Thyroid gland (tissue), 4 donors: ENCODE data around the gene HAND2. TPM values are rescaled to one million over a fixed set of nuclear protein-coding genes. Genes with fewer than 3 reads are reported as not detected.

Experiments
- DNase-seq, 2 donors: peaks; one replicate each; pipeline ENCODE4 v3.0.0-alpha.2; 2019
- H3K27ac ChIP-seq, 3 donors: fragments of 200-600 bp; sonication (generic); 1 replicate in 2 of 3; 2 replicates in 1 of 3; pipeline ENCODE4 v1.5.1; 2016 to 2019; ENCODE audit warnings: mild to moderate bottlenecking in 1 of 3, moderate library complexity in 1 of 3
- H3K27me3 ChIP-seq: fragments of 200-600 bp; sonication (generic); one replicate; pipeline ENCODE4 v1.5.1; 2019
- H3K36me3 ChIP-seq, 2 donors: fragments of 200-600 bp; sonication (generic); one replicate each; pipeline ENCODE4 v1.5.1; 2016 to 2019
- H3K4me1 ChIP-seq, 2 donors: fragments of 200-600 bp; sonication (generic); one replicate each; pipeline ENCODE4 v1.5.1; 2017 to 2019
- H3K4me3 ChIP-seq, 3 donors: fragments of 200-600 bp; sonication (generic); replicated peaks in 1 of 3; 1 replicate in 2 of 3; 2 replicates in 1 of 3; pipeline ENCODE4 v1.5.1; 2016; ENCODE audit warnings: mild to moderate bottlenecking in 1 of 3
- H3K9me3 ChIP-seq: fragments of 200-600 bp; sonication (generic); one replicate; pipeline ENCODE4 v1.5.1; 2017
- POLR2A ChIP-seq, 2 donors: fragments of 450-650 bp; IDR thresholded peaks; one replicate each; pipeline ENCODE4 v1.6.1; 2017; ENCODE audit warnings: antibody characterized with exemption in 2 of 2, mild to moderate bottlenecking in 2 of 2, moderate library complexity in 1 of 2
- WGBS, 2 donors: methylation state at CpG; one replicate each; pipeline ENCODE4 v1.1.5; 2017; 5-methylcytosine and 5-hydroxymethylcytosine counted together
- intact Hi-C: fragments of 100-400 bp; cut with DNase I; formaldehyde crosslinking; loops from one replicate; pipeline ENCODE4 v1.15.1; 2023
- total RNA-seq, 4 donors: library from RNA; depleted of rRNA; stranded (reverse); fragments of >200 nt; gene quantifications; one replicate each; pipeline ENCODE4 v1.2.3, GENCODE V29; 2016
- TF ChIP-seq, protein P1 (sequence below), 6 experiments: fragments of 200-600 bp in 3 of 6; fragments of 450-650 bp in 3 of 6; sonication (generic) in 3 of 6; IDR thresholded peaks; one replicate each; pipeline ENCODE4 v1.5.1; 2016 to 2019; ENCODE audit warnings: antibody characterized with exemption in 6 of 6, mild to moderate bottlenecking in 2 of 6, inconsistent platforms in 1 of 6, moderate library complexity in 1 of 6

HAND2 gene
- total RNA-seq, 4 donors from 2014 or later = 2.0 to 8.9 (median 4.0) TPM

DNA sequence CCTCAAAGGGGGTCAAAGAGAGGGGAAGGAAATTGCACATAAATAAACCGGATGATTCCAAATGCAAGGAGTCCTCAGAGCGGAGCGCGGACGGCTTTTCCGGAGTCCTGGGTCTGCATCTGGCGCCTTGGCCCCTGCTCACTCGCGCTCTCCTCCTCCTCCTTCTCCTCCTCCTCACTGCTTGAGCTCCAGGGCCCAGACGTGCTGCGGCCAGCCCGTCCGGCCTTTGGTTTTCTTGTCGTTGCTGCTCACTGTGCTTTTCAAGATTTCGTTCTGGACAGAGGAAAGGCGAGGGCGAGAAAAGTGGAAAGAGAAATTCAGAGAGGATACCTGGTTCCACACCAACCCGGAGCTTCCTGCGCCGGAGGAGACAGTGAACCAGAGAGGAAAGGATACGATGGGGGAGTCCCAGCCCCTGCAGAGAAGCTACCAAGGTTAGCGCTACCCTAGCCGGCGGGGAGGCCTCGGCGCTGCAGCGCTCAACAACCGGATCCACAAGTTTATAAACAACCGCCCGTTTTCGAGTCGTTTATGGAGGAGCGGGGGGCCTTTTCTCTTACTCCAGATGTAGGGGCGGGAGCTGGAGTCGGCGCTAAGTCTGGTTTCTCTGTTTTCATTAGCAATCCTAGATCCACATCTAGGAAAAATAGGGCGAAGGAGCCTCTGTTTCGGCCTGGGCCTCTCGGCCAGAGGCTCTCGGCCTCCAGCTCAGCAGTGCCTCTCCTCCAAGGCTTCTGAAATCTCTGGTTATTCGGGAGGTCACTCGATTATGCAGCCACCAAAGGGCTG lies 2.7 kb downstream of the HAND2 start:
- intact Hi-C loops = no loop called here
- TF ChIP-seq, protein P1, sequence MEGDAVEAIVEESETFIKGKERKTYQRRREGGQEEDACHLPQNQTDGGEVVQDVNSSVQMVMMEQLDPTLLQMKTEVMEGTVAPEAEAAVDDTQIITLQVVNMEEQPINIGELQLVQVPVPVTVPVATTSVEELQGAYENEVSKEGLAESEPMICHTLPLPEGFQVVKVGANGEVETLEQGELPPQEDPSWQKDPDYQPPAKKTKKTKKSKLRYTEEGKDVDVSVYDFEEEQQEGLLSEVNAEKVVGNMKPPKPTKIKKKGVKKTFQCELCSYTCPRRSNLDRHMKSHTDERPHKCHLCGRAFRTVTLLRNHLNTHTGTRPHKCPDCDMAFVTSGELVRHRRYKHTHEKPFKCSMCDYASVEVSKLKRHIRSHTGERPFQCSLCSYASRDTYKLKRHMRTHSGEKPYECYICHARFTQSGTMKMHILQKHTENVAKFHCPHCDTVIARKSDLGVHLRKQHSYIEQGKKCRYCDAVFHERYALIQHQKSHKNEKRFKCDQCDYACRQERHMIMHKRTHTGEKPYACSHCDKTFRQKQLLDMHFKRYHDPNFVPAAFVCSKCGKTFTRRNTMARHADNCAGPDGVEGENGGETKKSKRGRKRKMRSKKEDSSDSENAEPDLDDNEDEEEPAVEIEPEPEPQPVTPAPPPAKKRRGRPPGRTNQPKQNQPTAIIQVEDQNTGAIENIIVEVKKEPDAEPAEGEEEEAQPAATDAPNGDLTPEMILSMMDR (IDR thresholded peaks at IDR 0.05) = no peak
- no peak for TF ChIP-seq POLR2A (IDR thresholded peaks at IDR 0.05)
- DNase-seq = no peak
- Histone ChIP-seq H3K4me3 (no peak overlapping the region), H3K9me3 (no peaks in the 10 kb centered on the region), H3K4me1 (peaks cover 7 to 39% of the 10 kb centered on the region in 2 donors), H3K27me3 (peaks cover 61% of the 10 kb centered on the region), H3K27ac (peak overlapping the region; percentile 3 to 16 (median 9)), H3K36me3 (no peaks in the 10 kb centered on the region)
- 12 to 18% methylated on average over 42 of the region's 42 CpGs for WGBS, 2 donors

- WGBS, 2 donors = 22 to 28% methylated on average over 13 of the region's 13 CpGs
- no peak for DNase-seq
- Histone ChIP-seq H3K27me3 (peaks cover 66% of the 10 kb centered on the region), H3K4me1 (peaks cover 13 to 44% of the 10 kb centered on the region in 2 donors), H3K4me3 (no peak overlapping the region), H3K27ac (no peak overlapping the region), H3K36me3 (no peaks in the 10 kb centered on the region), H3K9me3 (no peaks in the 10 kb centered on the region)
- no peak for TF ChIP-seq POLR2A (IDR thresholded peaks at IDR 0.05)
- TF ChIP-seq, protein P1 (IDR thresholded peaks at IDR 0.05) = no peak
- intact Hi-C loops = no loop called here
Measured at GRCh38 chr4:173526724-173527102, 3.3 kb downstream of the HAND2 start.

DNA sequence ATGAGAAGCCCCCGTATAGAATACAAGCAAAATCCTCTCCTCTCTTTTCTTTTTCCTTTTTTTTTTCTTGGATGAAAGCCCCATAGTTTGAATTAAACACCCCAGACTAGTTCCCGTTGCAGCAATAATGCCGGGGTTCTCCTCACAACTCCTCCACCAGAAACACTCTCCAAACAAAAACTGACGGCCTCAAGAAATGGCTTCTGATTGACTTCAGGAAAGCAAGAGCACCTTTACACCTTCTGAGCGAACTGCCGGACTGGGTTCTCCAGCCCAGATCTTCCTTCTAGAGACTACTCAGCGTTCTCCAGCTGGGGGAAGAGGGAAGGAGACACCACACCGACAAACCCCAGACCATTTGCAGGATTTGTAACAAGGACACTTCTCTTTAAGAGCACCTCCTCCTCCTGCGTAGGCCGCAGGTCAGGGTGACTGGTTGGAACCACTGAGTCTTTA lies 4.0 kb downstream of the HAND2 start:
- 30 to 36% methylated on average over 10 of the region's 10 CpGs for WGBS, 2 donors
- Histone ChIP-seq H3K4me1 (peaks cover 14 to 42% of the 10 kb centered on the region in 2 donors), H3K36me3 (no peaks in the 10 kb centered on the region), H3K4me3 (no peak overlapping the region), H3K27me3 (peaks cover 65% of the 10 kb centered on the region), H3K9me3 (no peaks in the 10 kb centered on the region), H3K27ac (peak overlapping the region in 1 of 3 donors; percentile 17)
- intact Hi-C loops = no loop called here
- TF ChIP-seq POLR2A (IDR thresholded peaks at IDR 0.05) = no peak
- TF ChIP-seq, protein P1 (IDR thresholded peaks at IDR 0.05) = no peak
- no peak for DNase-seq

- no peak for TF ChIP-seq POLR2A (IDR thresholded peaks at IDR 0.05)
- TF ChIP-seq, protein P1 (IDR thresholded peaks at IDR 0.05) = no peak
- peaks cover 63% of the 10 kb centered on the region for H3K27me3 ChIP-seq
- peak overlapping the region in 2 of 3 donors; percentile 17 to 24 for H3K27ac ChIP-seq
- H3K4me3 ChIP-seq = no peak overlapping the region
- H3K9me3 ChIP-seq = no peaks in the 10 kb centered on the region
- no peak for DNase-seq
- peaks cover 14 to 35% of the 10 kb centered on the region in 2 donors for H3K4me1 ChIP-seq
- H3K36me3 ChIP-seq = no peaks in the 10 kb centered on the region
- WGBS, 2 donors = 11% methylated on average over 33 to 46 of the region's 48 CpGs
- intact Hi-C loops = no loop called here
Measured at GRCh38 chr4:173525118-173526011, 4.7 kb downstream of the HAND2 start.
